Lower leg skin (tissue), 3 donors: ENCODE results near the gene MTIF3.

Source experiments
- POLR2A ChIP-seq, 2 donors: fragments of 450-650 bp; IDR thresholded peaks; one replicate each; pipeline ENCODE4 v1.6.1; 2016 to 2017; ENCODE audit warnings: antibody characterized with exemption in 2 of 2, mild to moderate bottlenecking in 1 of 2, moderate library complexity in 1 of 2
- TF ChIP-seq, protein P1 (sequence below), 3 donors: fragments of 450-650 bp; IDR thresholded peaks; one replicate each; pipeline ENCODE4 v1.5.1; 2016; ENCODE audit warnings: antibody characterized with exemption in 3 of 3, mild to moderate bottlenecking in 3 of 3, moderate library complexity in 2 of 3

DNA sequence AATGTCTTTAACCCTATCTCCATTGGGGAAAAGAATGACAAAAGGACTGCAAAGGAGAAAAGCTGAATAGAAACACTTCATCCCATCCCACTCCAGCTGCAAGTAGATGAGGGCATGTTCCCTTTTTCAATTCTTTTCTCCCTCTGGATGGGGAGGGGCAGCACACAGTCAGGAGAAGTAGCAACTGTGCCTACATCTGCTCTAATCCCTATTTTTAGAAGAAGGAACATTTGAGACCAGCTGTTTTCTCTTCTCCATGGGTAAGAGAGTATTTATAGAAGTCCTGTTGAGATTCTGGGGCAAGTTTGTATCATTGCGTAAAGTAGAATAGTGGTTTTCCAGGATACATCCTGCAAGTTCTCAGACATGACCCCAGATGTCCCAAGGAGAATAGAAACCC lies 35.2 kb downstream of the MTIF3 start:
- TF ChIP-seq, protein P1, sequence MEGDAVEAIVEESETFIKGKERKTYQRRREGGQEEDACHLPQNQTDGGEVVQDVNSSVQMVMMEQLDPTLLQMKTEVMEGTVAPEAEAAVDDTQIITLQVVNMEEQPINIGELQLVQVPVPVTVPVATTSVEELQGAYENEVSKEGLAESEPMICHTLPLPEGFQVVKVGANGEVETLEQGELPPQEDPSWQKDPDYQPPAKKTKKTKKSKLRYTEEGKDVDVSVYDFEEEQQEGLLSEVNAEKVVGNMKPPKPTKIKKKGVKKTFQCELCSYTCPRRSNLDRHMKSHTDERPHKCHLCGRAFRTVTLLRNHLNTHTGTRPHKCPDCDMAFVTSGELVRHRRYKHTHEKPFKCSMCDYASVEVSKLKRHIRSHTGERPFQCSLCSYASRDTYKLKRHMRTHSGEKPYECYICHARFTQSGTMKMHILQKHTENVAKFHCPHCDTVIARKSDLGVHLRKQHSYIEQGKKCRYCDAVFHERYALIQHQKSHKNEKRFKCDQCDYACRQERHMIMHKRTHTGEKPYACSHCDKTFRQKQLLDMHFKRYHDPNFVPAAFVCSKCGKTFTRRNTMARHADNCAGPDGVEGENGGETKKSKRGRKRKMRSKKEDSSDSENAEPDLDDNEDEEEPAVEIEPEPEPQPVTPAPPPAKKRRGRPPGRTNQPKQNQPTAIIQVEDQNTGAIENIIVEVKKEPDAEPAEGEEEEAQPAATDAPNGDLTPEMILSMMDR (IDR thresholded peaks at IDR 0.05), result no peak
- TF ChIP-seq POLR2A (IDR thresholded peaks at IDR 0.05), result no peak
